NCI-H446 (cell line): Measurements from ENCODE around the gene TICRR.
"Not testable (repeated sequence)": the region's sequence is repeated elsewhere in the genome, so short reads cannot be mapped to it uniquely, and the experiment has no call there.

Experiments
- DNase-seq, 2 experiments: peaks; one replicate each; lab custom pipeline; 2025; lab: John Stamatoyannopoulos, UW

Gene TICRR

GRCh38 chr15:89575146-89575655, at the start of gene TICRR:
Gene TICRR (plus strand): TSS chr15:89575469. CDS start chr15:89575587, 118 bp downstream.
- peak; percentile 96 to 99 for DNase-seq

- no peak for DNase-seq
These were observed 49.1 kb upstream of the TICRR start for GRCh38 chr15:89526181-89526580.

GRCh38 chr15:89526601-89527441, 48.4 kb upstream of the TICRR start:
- DNase-seq: no peak

GRCh38 chr15:89528757-89529352, 46.4 kb upstream of the TICRR start:
- no peak for DNase-seq

GRCh38 chr15:89530976-89531375, 44.3 kb upstream of the TICRR start:
- DNase-seq: no peak

GRCh38 chr15:89531796-89532537, 43.3 kb upstream of the TICRR start:
- no peak for DNase-seq

GRCh38 chr15:89533861-89534544, 41.3 kb upstream of the TICRR start:
- DNase-seq: no peak

- no peak for DNase-seq
These were observed 36.2 kb upstream of the TICRR start for GRCh38 chr15:89539027-89539426.

- no peak for DNase-seq
These were observed 32.9 kb upstream of the TICRR start for GRCh38 chr15:89542369-89542768.

GRCh38 chr15:89543389-89543788, 31.9 kb upstream of the TICRR start:
- DNase-seq: no peak

- DNase-seq: not testable (repeated sequence)
These were observed 26.1 kb upstream of the TICRR start for GRCh38 chr15:89549138-89549537.

- no peak for DNase-seq
These were observed 24.8 kb upstream of the TICRR start for GRCh38 chr15:89550427-89550826.

GRCh38 chr15:89551550-89551949, 23.7 kb upstream of the TICRR start:
- no peak for DNase-seq

GRCh38 chr15:89553632-89554031, 21.6 kb upstream of the TICRR start:
- DNase-seq: no peak

- no peak for DNase-seq
These were observed 21.0 kb upstream of the TICRR start for GRCh38 chr15:89554247-89554646.

GRCh38 chr15:89555768-89556167, 19.5 kb upstream of the TICRR start:
- no peak for DNase-seq

GRCh38 chr15:89556413-89557262, 18.6 kb upstream of the TICRR start:
- DNase-seq: peak; percentile 50 to 82

GRCh38 chr15:89559769-89560264, 15.5 kb upstream of the TICRR start:
- DNase-seq: no peak

GRCh38 chr15:89566181-89566580, 9.1 kb upstream of the TICRR start:
- DNase-seq: no peak

- DNase-seq: no peak
These were observed 8.5 kb upstream of the TICRR start for GRCh38 chr15:89566621-89567294.
